ENCODE measurements around the gene FZR1.

The FZR1 gene

DNA sequence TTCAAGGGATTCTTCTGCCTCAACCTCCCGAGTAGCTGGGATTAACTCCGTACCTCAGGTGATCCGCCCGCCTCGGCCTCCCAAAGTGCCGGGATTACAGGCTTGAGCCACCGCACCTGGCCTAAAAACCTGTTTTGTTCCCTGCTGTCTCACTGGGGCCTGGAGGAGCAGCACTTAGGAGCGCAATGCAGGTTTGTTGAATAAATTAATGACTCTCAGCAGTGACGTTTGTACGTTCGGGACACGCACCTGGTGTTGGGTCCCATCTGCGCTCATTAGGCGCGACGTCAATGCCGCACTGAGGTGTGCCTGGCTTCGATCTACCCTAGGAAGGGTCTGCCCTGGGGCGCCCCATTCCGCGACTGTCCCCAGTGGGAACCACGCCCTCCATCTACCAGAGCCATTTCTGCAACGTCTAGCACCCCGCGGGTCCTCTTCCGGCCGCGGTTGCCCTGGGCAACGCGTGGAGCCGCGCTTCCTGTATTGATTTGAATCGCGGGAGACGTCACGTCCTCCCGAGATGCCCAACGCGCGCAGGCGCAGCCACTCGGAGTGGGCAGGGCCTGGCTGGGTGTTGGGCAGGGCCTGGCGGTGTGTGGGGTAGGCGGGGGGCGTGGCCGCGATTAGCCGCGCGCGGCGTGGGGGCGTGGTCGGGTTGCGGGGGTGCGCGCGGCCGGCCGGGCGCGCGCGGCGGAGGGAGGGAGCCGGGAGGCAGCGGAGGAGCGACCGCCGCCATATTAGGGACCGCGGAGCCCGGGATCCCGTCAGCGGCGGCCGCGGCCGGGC lies at the start of gene FZR1:
Gene FZR1, plus strand, starts transcription at position 714 of the 786 bp plus-strand sequence. CDS start 16,679 bp downstream, outside the sequence.
- peak; percentile 99 for DNase-seq (ENCODE audit: low read depth)

- no peak for DNase-seq (ENCODE audit: low read depth)
Measured at GRCh38 chr19:3456925-3457527, 49.1 kb upstream of the FZR1 start.

DNA sequence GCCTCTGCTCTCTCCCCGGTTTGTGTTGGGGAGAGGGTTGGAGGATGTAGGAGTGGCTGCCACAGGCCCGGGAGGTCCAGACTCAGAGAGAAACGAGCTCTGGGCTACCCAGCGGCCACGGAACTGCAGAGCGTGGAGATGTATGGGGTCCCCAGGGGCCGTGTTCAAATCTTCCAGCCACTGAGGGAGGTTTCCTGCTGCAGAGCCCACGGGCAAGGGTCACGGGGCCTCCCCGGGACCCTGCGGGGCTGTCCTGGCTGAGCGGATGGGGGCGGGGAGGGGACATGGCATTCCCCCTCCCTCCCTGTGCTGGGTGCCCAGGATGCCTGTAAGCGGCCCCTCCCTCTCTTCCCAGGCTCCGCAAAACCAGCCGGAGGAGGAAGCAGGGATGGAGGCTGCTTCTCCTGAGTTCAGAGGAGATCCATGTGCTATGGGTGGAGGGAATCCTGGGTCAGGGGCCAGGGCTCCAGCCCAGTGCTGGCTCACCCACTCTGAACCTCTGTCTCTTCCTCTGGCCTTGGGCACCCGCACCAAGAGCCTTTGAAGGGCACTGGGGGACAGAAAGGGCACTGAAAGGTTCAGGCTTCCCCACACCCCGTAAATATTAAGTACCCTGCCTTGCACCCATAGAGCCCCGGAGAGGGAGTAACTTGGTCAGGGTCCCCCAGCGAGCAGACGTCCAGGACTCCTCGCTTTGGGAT lies 48.4 kb upstream of the FZR1 start:
- no peak for DNase-seq (ENCODE audit: low read depth)

GRCh38 chr19:3458229-3459088 lies 47.7 kb upstream of the FZR1 start:
- DNase-seq (ENCODE audit: low read depth), result no peak

- DNase-seq (ENCODE audit: low read depth), result no peak
Measured at GRCh38 chr19:3459089-3459881, 46.8 kb upstream of the FZR1 start.

DNA sequence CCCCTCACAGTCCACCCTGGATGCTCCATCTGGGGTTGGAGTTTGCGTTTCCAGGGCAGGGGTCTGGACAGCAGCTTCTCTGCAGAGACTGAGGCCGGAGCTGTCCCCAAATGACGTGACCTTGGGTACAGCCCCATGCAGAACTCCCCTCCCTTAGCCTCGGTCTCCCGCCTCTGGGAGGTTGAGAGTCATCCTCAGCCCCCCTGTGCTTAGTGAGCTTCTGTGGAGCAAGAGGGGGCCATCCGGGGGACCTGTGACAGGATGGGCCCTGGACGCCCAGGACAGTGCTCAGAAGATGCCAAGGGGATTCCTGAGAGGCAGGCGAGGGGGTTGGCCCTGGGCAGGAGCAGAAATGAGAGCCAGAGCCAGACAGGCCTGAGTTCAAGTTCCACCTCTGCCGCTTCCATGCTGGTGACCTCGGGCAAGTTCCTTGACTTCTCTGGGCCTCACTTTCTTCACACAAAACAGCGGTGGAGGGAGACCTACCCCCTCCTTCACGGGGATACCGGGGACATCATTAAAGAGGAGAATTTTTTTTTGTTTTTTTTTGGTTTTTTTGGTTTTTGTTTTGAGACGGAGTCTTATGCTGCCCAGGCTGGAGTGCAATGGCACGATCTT lies 46.0 kb upstream of the FZR1 start:
- DNase-seq (ENCODE audit: low read depth), result no peak

DNA sequence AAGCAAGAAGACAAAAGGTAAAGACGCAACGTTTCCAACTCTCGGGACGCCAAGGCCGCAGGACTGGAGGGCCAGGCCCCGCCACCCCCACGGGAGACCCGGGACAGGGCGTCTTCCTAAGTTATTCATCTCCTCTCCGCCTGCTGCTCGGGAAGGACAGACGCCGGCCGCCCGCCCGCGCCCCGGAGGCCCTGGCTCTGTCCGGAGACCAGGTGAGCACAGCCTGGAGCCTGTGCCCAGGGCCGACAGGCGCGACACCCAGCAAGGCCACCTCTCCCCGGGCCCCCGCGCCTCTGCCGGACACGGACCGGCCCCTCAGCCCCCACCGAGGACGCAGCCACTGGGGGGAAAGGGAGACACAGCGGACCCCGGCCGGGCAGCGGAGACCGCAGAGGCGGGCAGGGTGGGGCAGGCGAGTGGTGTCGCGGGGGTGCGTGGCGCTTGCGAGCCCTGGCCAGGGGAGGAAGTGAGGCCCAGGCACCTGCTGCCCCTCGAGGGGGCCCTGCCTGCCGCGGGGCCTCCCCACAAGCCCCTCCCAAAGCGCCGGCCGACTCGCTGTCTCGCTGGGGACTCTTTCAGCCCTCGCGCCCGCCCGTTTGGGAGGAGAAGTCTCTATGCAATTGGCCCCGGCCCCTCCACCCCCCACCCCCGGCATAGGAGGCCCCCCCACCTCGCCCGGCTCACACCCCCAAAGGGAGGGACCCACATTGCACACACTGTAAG lies 43.0 kb upstream of the FZR1 start:
- no peak for DNase-seq (ENCODE audit: low read depth)

GRCh38 chr19:3463714-3464586 lies 42.2 kb upstream of the FZR1 start:
- DNase-seq (ENCODE audit: low read depth), result no peak

DNA sequence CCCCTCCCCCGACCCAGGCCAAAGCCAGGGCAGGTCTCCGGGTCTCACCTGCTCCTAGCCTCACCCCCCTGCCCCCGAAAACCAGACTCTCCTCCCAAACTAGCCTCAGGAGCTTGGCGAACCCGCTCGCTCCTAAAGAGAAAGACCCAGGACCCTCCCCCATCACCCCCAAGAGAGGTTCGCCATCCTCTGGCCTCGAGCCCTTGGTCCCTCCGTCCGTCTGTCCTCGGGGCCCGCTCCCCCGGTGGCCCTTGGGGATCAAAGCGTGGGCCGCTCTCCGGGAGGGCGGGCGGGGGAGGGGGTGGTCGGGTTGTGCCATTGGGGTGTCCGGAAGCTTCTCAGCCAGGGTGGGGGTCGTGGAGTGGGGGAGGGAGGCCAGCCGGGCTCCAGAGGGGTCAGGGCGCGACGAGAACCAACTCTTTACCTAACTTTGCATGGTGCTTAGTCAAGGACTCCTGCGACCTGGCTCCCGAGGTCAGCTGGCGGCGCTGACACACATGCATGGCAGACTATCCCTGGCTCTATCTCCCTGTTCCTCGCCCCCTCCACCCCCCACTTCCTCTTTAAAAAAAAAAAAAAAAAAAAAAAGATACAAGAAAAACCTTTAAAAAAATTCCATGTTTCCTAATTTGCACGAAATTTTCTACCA lies 41.4 kb upstream of the FZR1 start:
- no peak for DNase-seq (ENCODE audit: low read depth)

- DNase-seq (ENCODE audit: low read depth), result no peak
Measured at GRCh38 chr19:3465552-3465951, 40.6 kb upstream of the FZR1 start.

DNA sequence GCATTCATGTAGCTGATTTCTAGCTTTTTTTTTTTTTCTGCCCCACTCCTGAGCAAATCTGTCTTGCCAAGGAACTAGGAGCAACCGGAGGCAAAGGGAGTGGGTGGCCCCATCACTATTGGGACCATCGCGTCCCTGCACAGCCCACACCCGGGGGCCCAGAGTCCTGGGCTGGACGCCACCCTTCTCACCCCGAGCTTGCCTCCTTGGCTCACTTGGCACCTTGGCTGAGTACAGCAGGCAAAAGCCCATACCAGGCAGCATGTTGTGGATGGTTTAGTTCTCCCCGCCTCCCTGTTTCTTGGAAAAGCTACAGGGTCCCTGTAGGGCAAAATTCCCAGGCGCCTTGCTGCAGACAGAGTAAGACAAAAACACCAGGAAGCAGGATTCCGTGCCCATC lies 39.5 kb upstream of the FZR1 start:
- no peak for DNase-seq (ENCODE audit: low read depth)

- DNase-seq (ENCODE audit: low read depth), result no peak
Measured at GRCh38 chr19:3467437-3468198, 38.5 kb upstream of the FZR1 start.

DNA sequence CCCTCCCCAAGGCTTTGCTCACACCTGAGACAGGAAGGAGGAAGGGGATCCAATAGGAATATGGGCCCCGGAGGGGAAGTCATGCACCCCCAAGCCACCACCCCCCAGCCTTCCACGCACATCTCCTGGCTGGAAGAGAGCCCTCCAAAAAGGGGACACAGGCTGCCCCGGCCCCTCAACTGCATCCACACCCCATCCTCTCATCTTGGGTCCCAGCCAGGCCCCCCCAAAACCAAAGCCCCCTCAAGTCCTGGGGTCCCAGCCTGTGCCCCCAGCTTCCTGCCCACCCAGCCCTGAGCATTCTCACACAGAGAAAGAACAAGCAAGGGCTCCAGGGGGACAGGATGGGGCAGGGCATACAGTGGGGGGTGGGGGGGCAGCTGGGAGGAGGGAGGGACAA lies 37.9 kb upstream of the FZR1 start:
- DNase-seq (ENCODE audit: low read depth), result no peak

- DNase-seq (ENCODE audit: low read depth), result no peak
Measured at GRCh38 chr19:3469638-3470499, 36.2 kb upstream of the FZR1 start.

DNA sequence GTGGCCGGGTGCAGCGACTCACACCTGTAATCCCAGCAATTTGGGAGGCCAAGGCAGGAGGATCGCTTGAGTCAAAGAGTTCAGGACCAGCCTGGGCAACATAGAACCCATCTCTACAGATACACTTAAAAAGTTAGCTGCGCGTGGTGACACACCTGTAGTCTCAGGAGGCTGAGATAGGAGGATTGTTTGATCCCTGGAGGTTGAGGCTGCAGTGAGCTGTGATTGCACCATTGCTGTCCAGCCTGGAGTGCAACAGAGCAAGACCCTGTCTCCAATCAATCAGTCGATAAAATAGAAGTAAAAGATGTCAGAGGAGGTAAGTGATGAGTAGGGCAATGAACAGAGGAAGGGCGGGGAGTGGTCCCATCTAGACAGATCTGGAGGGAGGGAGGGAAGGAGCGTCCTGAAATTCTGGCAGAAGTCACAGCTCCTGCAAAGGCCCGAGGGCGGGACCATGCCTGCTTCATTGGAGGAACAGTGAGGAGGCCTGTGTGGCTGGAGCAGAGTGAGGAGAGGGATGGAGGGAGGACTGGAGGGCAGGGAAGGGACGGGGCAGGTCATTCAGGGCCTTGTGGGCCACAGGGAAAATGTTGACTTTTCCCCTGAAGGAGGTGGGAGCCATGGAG lies 35.5 kb upstream of the FZR1 start:
- no peak for DNase-seq (ENCODE audit: low read depth)

DNA sequence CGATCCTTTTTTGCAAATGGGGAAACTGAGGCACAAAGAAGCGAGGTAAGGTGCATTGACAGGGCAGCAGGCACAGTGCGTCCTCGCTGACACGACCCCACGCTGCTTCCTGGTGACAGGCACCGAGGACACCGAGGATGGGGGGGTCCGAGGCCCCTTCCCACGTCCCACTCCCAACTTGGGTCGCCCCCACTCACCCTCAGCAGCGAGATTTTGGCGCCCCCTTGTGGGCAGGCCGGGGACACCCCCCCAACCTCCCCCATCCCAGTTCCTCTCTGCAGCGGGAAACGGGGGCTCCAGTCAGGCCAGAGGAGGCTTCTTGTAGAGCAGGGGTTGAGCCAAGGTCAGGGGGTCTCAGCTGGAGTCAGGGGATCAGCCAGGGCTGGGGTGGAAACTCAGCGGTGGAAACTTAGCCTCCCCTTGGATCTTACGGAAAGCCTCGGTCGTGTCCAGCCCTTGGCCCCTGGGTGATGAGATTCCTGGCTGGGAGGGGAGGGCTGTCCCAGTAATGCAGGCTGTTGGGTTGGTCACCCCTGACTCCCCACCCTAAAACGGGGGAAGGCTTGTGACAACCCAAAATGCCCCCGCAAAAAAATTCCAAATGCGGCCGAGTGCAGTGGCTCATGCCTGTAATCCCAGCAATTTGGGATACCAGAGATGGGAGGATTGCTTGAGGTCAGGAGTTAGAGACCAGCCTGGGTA lies 34.0 kb upstream of the FZR1 start:
- DNase-seq (ENCODE audit: low read depth), result no peak
